ENCODE results near the gene OR4C15. TPM values are rescaled to one million over a fixed set of nuclear protein-coding genes. Genes with fewer than 3 reads are reported as not detected.

Gene OR4C15
- total RNA-seq (not detected), polyA plus RNA-seq (not detected)
- long read RNA-seq, donor 1, result 0 reads
- long read RNA-seq, donor 2, result 0 reads
- long read RNA-seq, donor 3, result 0 reads

GRCh38 chr11:55554169-55554568 is at the start of gene OR4C15:
OR4C15 (plus strand) TSS chr11:55554469; CDS start chr11:55554469, 0 bp downstream.
- DNase-seq, result no peak
- Histone ChIP-seq H3K36me3 (no peaks in the 10 kb centered on the region), H3K27ac (no peak within 1 kb of the TSS), H3K4me3 (no peak within 1 kb of the TSS), H3K4me1 (ENCODE audit: insufficient read depth) (no peaks in the 10 kb centered on the region), H3K9me3 (no peaks in the 10 kb centered on the region), H3K27me3 (no peaks in the 10 kb centered on the region)
- TF ChIP-seq POLR2A (IDR thresholded peaks at IDR 0.05) (no peak), EP300 (IDR thresholded peaks at IDR 0.05) (no peak), CTCF (IDR thresholded peaks at IDR 0.05) (no peak)
- intact Hi-C loops (cut with DNase I), result no loop called here

- Histone ChIP-seq H3K4me3 (no peak within 1 kb of the TSS), H3K36me3 (no peaks in the 10 kb centered on the region), H3K9me3 (no peaks in the 10 kb centered on the region), H3K27ac (no peak within 1 kb of the TSS), H3K27me3 (no peaks in the 10 kb centered on the region), H3K4me1 (ENCODE audit: insufficient read depth) (no peaks in the 10 kb centered on the region)
- TF ChIP-seq EP300 (IDR thresholded peaks at IDR 0.05) (no peak), CTCF (IDR thresholded peaks at IDR 0.05) (no peak), POLR2A (IDR thresholded peaks at IDR 0.05) (no peak)
- no peak for DNase-seq
- 47 to 78% (median 57%) methylated on average over 3 of the region's 3 CpGs for WGBS, 3 donors
- intact Hi-C loops (cut with DNase I), result no loop called here
Observed at GRCh38 chr11:55571828-55572227, 17.6 kb downstream of the OR4C15 start, which contains the start of gene OR4C16. OR4C16 (plus strand) TSS chr11:55572128; CDS start chr11:55572128, 0 bp downstream.

- intact Hi-C loops (cut with DNase I), result no loop called here
Observed at GRCh38 chr11:55572548-55572947, 18.3 kb downstream of the OR4C15 start.

More at GRCh38 chr11:55572548-55572947, 18.3 kb downstream of the OR4C15 start:
- H3K9me3 ChIP-seq, result no peaks in the 10 kb centered on the region
- H3K4me1 ChIP-seq (ENCODE audit: insufficient read depth), result no peaks in the 10 kb centered on the region
- no peaks in the 10 kb centered on the region for H3K36me3 ChIP-seq
- H3K27me3 ChIP-seq, result no peaks in the 10 kb centered on the region
- H3K27ac ChIP-seq, result no peak overlapping the region
- no peak for DNase-seq
- 24 to 33% (median 31%) methylated on average over 1 of the region's 1 CpG for WGBS, 3 donors
- H3K4me3 ChIP-seq, result no peak overlapping the region
- TF ChIP-seq EP300 (IDR thresholded peaks at IDR 0.05), result no peak
- TF ChIP-seq CTCF (IDR thresholded peaks at IDR 0.05), result no peak

Other genes starting within 250 kb of the OR4C15 start
- not detected for gene OR4A16, start 211.3 kb upstream of the OR4C15 start, total RNA-seq
- not detected for gene OR4A16, start 211.3 kb upstream of the OR4C15 start, polyA plus RNA-seq
- gene OR4A15, start 186.5 kb upstream of the OR4C15 start, total RNA-seq, result not detected
- not detected for gene OR4A15, start 186.5 kb upstream of the OR4C15 start, polyA plus RNA-seq
- not detected for gene OR4C16, start 17.7 kb downstream of the OR4C15 start, total RNA-seq
- gene OR4C16, start 17.7 kb downstream of the OR4C15 start, polyA plus RNA-seq, result not detected
- gene OR4C11, start 53.2 kb downstream of the OR4C15 start, total RNA-seq, result not detected
- not detected for gene OR4C11, start 53.2 kb downstream of the OR4C15 start, polyA plus RNA-seq
- gene OR4P4, start 80.6 kb downstream of the OR4C15 start, total RNA-seq, result not detected
- gene OR4P4, start 80.6 kb downstream of the OR4C15 start, polyA plus RNA-seq, result not detected
- not detected for gene OR4S2, start 93.9 kb downstream of the OR4C15 start, total RNA-seq
- not detected for gene OR4S2, start 93.9 kb downstream of the OR4C15 start, polyA plus RNA-seq
- not detected for gene OR4C6, start 107.7 kb downstream of the OR4C15 start, total RNA-seq
- not detected for gene OR4C6, start 107.7 kb downstream of the OR4C15 start, polyA plus RNA-seq
- gene OR5D13, start 219.0 kb downstream of the OR4C15 start, total RNA-seq, result not detected
- not detected for gene OR5D13, start 219.0 kb downstream of the OR4C15 start, polyA plus RNA-seq
- gene OR5D14, start 241.1 kb downstream of the OR4C15 start, total RNA-seq, result not detected
- not detected for gene OR5D14, start 241.1 kb downstream of the OR4C15 start, polyA plus RNA-seq